ENCODE data around the gene ECSCR.

The ECSCR gene

DNA sequence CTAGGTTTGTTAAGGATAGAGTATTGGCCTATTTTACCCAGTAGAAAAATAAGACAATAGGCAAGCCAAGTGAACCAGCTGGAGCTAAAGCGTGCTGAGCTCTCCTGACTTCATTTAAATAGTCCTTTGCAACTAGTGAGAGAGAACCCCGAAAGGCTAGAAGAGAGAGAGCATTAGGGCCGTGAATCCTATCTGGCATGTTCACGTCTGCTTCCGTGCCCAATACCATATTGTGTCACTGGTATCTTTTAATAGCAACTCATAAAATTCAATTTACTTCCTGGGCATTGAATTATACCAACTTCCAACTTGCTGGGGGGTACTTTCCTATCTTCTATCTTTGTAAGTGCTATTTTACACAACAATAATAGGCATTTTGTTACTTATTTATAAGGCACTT, 37.0 kb downstream of the ECSCR start:
- TF ChIP-seq POLR2A (IDR thresholded peaks at IDR 0.05; ENCODE audit: extremely low read depth, insufficient read length) (no peak), MYC (IDR thresholded peaks at IDR 0.05; ENCODE audit: low read depth, low read length) (no peak)
- TF ChIP-seq, protein P1, sequence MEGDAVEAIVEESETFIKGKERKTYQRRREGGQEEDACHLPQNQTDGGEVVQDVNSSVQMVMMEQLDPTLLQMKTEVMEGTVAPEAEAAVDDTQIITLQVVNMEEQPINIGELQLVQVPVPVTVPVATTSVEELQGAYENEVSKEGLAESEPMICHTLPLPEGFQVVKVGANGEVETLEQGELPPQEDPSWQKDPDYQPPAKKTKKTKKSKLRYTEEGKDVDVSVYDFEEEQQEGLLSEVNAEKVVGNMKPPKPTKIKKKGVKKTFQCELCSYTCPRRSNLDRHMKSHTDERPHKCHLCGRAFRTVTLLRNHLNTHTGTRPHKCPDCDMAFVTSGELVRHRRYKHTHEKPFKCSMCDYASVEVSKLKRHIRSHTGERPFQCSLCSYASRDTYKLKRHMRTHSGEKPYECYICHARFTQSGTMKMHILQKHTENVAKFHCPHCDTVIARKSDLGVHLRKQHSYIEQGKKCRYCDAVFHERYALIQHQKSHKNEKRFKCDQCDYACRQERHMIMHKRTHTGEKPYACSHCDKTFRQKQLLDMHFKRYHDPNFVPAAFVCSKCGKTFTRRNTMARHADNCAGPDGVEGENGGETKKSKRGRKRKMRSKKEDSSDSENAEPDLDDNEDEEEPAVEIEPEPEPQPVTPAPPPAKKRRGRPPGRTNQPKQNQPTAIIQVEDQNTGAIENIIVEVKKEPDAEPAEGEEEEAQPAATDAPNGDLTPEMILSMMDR (IDR thresholded peaks at IDR 0.05; ENCODE audit: low read depth, low read length), result no peak
- TF ChIP-seq, protein P2, sequence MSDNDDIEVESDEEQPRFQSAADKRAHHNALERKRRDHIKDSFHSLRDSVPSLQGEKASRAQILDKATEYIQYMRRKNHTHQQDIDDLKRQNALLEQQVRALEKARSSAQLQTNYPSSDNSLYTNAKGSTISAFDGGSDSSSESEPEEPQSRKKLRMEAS (IDR thresholded peaks at IDR 0.05; ENCODE audit: low read depth, low read length), result no peak
- no peak overlapping the region for H3K4me3 ChIP-seq (ENCODE audit: low read depth, low read length)
- DNase-seq (ENCODE audit: low read depth), result no peak

DNA sequence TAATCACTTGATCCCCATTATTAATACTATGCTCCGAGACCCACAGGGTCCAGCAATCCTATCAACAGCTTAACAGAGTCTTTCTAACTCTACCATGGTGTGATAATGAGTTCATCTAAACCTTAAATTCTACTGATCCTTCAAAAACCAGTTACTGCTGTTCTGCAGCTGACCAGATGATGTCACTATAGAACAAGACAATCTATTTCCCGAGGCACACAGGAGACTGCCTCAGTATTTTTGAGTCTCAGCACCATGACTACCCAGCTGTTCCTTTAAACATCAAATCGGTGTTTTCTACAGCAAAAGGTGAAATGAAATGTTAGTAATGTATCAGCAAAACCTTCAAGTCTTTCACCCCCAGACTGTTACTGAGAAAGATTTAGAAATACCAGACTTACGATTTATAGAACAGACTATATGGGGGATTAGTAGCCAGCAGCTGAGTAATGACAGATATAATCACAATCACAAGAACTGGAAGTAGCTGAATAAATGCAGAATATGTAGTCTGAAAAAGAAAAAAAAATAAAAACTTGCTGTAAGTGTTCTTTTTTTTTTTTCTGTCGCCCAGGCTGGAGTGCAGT, 40.1 kb downstream of the ECSCR start:
- DNase-seq (ENCODE audit: low read depth), result peak; percentile 77
- no peak overlapping the region for H3K4me3 ChIP-seq (ENCODE audit: low read depth, low read length)
- TF ChIP-seq, protein P1 (IDR thresholded peaks at IDR 0.05; ENCODE audit: low read depth, low read length), result peak; percentile 84
- TF ChIP-seq, protein P2 (IDR thresholded peaks at IDR 0.05; ENCODE audit: low read depth, low read length), result peak; percentile 58
- TF ChIP-seq POLR2A (IDR thresholded peaks at IDR 0.05; ENCODE audit: extremely low read depth, insufficient read length), result no peak

DNA sequence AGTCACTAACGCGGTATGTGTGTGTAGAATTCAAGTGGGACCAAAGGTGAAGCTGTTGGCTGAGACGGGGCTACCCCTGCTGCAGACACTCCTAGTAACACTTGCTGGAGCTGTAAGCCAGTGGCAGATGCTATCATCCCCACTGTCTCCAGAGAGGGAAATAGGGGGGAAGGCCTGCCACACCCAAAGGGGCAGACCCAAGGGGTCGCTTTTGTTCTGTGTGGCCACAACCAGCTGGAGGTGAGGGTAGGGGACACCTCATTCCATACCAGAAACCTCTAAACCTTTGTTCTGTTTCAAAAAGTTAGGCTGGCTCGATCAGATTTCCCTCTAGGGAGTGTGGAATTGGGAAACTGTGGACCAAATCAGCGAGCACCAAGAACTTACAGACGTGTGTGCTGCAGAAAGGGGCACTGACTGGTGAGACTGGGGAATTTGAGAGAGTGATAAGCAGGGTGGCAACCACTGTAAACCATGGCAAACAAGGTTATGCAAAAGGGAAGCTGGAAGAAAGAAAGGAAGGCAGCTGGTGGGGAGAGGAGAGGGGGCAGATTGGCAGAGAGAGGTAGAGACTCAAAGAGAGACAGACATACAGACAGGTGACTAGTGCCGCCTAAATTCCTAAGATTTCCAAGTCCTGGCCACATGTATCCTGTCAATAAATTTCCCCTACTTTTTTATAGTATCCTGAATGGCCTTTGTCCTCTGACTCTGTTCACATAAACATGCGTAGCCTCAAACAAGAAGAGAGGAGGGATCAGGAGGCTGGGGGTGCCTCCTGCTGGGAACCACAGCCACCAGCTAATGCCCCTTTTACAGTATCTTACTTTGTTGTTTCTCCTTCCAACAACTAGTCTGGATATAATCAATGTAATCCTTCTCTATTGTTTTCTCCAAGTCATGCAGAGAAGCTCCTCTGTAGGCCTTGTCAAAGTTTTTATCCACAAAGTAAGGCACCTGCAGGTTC, 43.0 kb downstream of the ECSCR start:
- TF ChIP-seq MYC (IDR thresholded peaks at IDR 0.05; ENCODE audit: low read depth, low read length), result no peak
- no peak for TF ChIP-seq POLR2A (IDR thresholded peaks at IDR 0.05; ENCODE audit: extremely low read depth, insufficient read length)
- TF ChIP-seq, protein P1 (IDR thresholded peaks at IDR 0.05; ENCODE audit: low read depth, low read length), result no peak
- TF ChIP-seq, protein P2 (IDR thresholded peaks at IDR 0.05; ENCODE audit: low read depth, low read length), result no peak
- DNase-seq (ENCODE audit: low read depth), result no peak
- no peak overlapping the region for H3K4me3 ChIP-seq (ENCODE audit: low read depth, low read length)

DNA sequence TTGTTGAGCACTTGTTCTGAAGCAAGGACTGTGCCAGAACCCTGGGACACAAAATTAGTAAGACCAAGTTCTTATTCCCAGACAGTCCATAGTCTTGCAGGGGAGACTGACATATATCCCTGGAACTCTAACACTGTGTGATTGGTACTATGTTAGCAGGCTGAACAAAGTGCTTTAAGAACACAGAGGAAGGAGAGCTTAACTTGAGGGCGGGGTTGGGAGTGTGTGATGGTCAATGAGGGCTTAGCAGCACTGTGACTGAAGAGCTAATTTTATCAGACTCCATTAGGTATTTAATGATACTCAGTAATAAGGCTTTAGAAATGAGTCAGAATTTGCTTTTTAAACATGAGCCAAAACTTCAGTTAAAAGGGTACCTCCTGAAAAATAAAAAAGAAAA, 43.8 kb downstream of the ECSCR start:
- no peak overlapping the region for H3K4me3 ChIP-seq (ENCODE audit: low read depth, low read length)
- DNase-seq (ENCODE audit: low read depth), result no peak
- TF ChIP-seq, protein P2 (IDR thresholded peaks at IDR 0.05; ENCODE audit: low read depth, low read length), result no peak
- TF ChIP-seq POLR2A (IDR thresholded peaks at IDR 0.05; ENCODE audit: extremely low read depth, insufficient read length), result no peak
- TF ChIP-seq, protein P1 (IDR thresholded peaks at IDR 0.05; ENCODE audit: low read depth, low read length), result no peak
- TF ChIP-seq MYC (IDR thresholded peaks at IDR 0.05; ENCODE audit: low read depth, low read length), result no peak

DNA sequence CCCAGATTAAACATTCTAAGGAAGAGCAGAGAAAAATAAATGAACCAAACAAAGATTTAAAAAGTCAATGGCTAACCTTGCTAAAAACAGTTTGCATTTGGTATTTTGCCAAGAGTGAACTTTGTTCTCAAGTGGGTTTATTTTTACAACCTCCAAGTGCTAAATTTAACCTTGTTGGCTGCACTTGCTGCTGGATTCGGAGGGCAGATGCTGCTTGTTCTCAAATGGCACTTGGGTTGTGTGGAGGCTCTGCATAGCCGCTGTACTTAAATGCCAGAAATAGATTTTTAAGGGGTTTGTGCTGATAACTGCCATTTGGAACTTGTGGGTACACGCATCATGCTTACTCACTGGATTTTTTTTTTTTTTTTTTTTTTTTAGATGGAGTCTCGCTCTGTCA, 45.3 kb downstream of the ECSCR start:
- H3K4me3 ChIP-seq (ENCODE audit: low read depth, low read length), result no peak overlapping the region
- DNase-seq (ENCODE audit: low read depth), result no peak
- no peak for TF ChIP-seq POLR2A (IDR thresholded peaks at IDR 0.05; ENCODE audit: extremely low read depth, insufficient read length)
- TF ChIP-seq, protein P2 (IDR thresholded peaks at IDR 0.05; ENCODE audit: low read depth, low read length), result no peak

DNA sequence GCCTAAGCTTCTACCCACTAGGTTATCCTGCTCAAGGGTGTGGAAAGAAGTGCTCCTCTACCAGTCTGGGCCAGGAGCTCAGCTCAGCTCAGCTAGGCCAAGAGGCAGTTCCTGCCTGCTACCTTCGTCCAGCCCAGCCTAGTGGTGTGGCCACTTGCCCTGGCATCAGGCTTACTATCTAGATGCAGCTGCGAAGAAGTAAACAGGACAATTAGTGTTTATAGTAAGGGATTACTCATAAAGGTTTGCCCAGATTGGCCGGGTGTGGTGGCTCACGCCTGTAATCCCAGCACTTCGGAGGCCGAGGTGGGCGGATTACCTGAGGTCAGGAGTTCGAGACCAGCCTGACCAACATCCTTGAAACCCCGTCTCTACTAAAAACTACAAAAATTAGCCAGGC, 45.9 kb downstream of the ECSCR start:
- no peak for TF ChIP-seq POLR2A (IDR thresholded peaks at IDR 0.05; ENCODE audit: extremely low read depth, insufficient read length)
- TF ChIP-seq, protein P1 (IDR thresholded peaks at IDR 0.05; ENCODE audit: low read depth, low read length), result no peak
- no peak for TF ChIP-seq MYC (IDR thresholded peaks at IDR 0.05; ENCODE audit: low read depth, low read length)
- TF ChIP-seq, protein P2 (IDR thresholded peaks at IDR 0.05; ENCODE audit: low read depth, low read length), result no peak
- H3K4me3 ChIP-seq (ENCODE audit: low read depth, low read length), result no peak overlapping the region

More for the DNA sequence above, 45.9 kb downstream of the ECSCR start:
- no peak for DNase-seq (ENCODE audit: low read depth)
